Endodermal cell (in vitro differentiated cells): ENCODE data around the gene LRP1. TPM values are rescaled to one million over a fixed set of nuclear protein-coding genes. Genes with fewer than 3 reads are reported as not detected.
A peak's percentile ranks its signal among the peaks of the same experiment; 100 is the strongest.

ENCODE experiments used
- DNase-seq: peaks from one replicate; pipeline ENCODE4 v3.0.0-alpha.2; 2017
- H3K27ac ChIP-seq: 2 replicates; pipeline ENCODE4 v1.5.1; 2013; ENCODE audit warnings: mild to moderate bottlenecking, low read depth, low read length, moderate library complexity
- H3K27me3 ChIP-seq: 2 replicates; pipeline ENCODE4 v1.6.1; 2013; ENCODE audit warnings: mild to moderate bottlenecking, low read length, moderate library complexity; ENCODE audit not compliant: insufficient read depth, control insufficient read depth, poor library complexity, severe bottlenecking
- H3K36me3 ChIP-seq: 2 replicates; pipeline ENCODE4 v1.7.0; 2013; ENCODE audit warnings: mild to moderate bottlenecking, low read length, moderate library complexity; ENCODE audit not compliant: control insufficient read depth, insufficient read depth
- H3K4me1 ChIP-seq: one replicate; pipeline ENCODE4 v1.7.0; 2013; ENCODE audit warnings: low read length; ENCODE audit not compliant: control insufficient read depth, insufficient read depth
- H3K4me3 ChIP-seq: 2 replicates; pipeline ENCODE4 v1.5.1; 2013; ENCODE audit warnings: mild to moderate bottlenecking, low read length, moderate library complexity
- H3K9ac ChIP-seq: 2 replicates; pipeline ENCODE4 v1.6.1; 2013; ENCODE audit warnings: mild to moderate bottlenecking, low read length, moderate library complexity; ENCODE audit not compliant: poor library complexity, severe bottlenecking; ENCODE audit errors: extremely low read depth
- H3K9me3 ChIP-seq: 2 replicates; pipeline ENCODE4 v1.6.1; 2013; ENCODE audit warnings: mild to moderate bottlenecking, low read length, moderate library complexity; ENCODE audit not compliant: control insufficient read depth
- H3K27ac Mint-ChIP-seq: 2 replicates; pipeline ENCODE4 v1.8.0; 2020; ENCODE audit warnings: mixed read lengths
- H3K27me3 Mint-ChIP-seq: 2 replicates; pipeline ENCODE4 v1.8.0; 2021; ENCODE audit warnings: mild to moderate bottlenecking, mixed read lengths; ENCODE audit not compliant: insufficient read depth
- H3K36me3 Mint-ChIP-seq: 2 replicates; pipeline ENCODE4 v1.8.0; 2020; ENCODE audit warnings: low read depth, mixed read lengths
- H3K4me1 Mint-ChIP-seq: 2 replicates; pipeline ENCODE4 v1.8.0; 2020; ENCODE audit warnings: mixed read lengths
- H3K4me3 Mint-ChIP-seq: 2 replicates; pipeline ENCODE4 v1.8.0; 2020; ENCODE audit warnings: mild to moderate bottlenecking, moderate library complexity, mixed read lengths
- H3K9me3 Mint-ChIP-seq: 2 replicates; pipeline ENCODE4 v1.8.0; 2020; ENCODE audit warnings: mild to moderate bottlenecking, mixed read lengths
- whole genome bisulfite sequencing, 2 experiments: methylation state at CpG; one replicate each; pipeline versions ENCODE4 v1.1.5 to v1.1.7; 2013; ENCODE audit warnings: missing lambda C conversion rate in 2 of 2, mixed read lengths in 1 of 2; ENCODE audit not compliant: insufficient coverage in 1 of 2, insufficient read length in 1 of 2; 5-methylcytosine and 5-hydroxymethylcytosine counted together
- total RNA-seq, 2 donors: library from RNA; stranded (reverse); fragmentation: NEBNext Ultra II Directional in 1 of 2; extraction: Animal tissue kit (Norgen Biotek cat#: 25700) in 1 of 2; gene quantifications; 2 replicates in 1 of 2; 3 replicates in 1 of 2; pipeline ENCODE4 v1.2.1, GENCODE V29; 2021
- TF ChIP-seq, protein P1 (sequence below): fragments of 200-600 bp; sonication (generic); conservative IDR thresholded peaks from 2 replicates; pipeline ENCODE4 v1.5.0; 2021; ENCODE audit warnings: antibody characterized with exemption, mild to moderate bottlenecking

Gene LRP1
- total RNA-seq, 2 donors from 2014 or later, result 74.5 to 87.7 TPM

GRCh38 chr12:57088354-57089270 is 39.7 kb upstream of the LRP1 start, which contains the start of gene NAB2:
TSS of gene NAB2 (plus strand) at chr12:57089114. CDS start at chr12:57089272, 158 bp downstream.
- peaks cover 17% of the 10 kb centered on the region for H3K4me1 Mint-ChIP-seq

DNA sequence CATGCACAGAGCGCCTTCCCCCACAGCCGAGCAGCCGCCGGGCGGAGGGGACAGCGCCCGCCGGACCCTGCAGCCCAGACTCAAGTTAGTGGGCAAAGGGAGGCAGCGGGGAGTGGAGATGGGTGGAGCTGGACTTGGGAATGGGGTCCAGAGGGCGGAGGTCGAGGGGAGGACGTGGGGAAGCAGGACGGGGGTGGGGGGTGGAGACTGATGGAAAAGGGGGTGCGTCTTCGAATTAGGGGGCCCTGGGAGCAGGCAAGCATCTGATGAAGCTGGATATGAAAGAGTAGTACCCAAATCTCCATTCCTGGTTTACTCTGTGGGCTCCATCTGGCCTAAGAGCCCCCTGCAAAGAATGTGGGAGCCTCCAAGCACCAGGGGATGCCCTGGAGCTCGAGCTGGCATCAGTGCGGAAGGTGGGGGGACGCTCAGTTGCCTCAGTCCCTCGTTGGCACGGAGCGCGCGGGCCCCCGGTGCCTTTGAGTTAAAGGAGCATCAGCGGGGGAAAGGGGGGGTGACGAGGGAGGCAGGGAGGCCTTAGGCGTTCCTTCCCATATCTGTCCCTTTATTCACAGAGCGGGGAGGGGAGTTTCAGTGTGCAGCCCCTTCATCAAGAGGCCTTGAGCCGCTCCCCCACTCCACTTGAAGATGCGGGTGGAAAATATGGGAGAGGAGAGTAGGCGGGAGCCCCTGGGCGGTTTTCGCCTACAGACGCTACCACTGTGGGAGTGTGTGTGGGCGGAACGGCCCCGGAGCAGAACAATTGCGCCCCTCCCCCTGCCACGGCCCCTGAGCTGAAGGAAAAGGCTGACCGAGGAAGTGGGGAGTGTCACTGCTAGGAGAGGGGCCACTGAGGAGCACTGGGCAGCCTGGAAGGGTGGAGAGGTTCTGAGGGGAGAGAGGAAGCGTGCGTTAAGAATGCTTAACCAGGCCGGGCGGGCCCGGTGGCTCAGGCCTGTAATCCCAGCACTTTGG is 38.7 kb upstream of the LRP1 start:
- TF ChIP-seq, protein P1, sequence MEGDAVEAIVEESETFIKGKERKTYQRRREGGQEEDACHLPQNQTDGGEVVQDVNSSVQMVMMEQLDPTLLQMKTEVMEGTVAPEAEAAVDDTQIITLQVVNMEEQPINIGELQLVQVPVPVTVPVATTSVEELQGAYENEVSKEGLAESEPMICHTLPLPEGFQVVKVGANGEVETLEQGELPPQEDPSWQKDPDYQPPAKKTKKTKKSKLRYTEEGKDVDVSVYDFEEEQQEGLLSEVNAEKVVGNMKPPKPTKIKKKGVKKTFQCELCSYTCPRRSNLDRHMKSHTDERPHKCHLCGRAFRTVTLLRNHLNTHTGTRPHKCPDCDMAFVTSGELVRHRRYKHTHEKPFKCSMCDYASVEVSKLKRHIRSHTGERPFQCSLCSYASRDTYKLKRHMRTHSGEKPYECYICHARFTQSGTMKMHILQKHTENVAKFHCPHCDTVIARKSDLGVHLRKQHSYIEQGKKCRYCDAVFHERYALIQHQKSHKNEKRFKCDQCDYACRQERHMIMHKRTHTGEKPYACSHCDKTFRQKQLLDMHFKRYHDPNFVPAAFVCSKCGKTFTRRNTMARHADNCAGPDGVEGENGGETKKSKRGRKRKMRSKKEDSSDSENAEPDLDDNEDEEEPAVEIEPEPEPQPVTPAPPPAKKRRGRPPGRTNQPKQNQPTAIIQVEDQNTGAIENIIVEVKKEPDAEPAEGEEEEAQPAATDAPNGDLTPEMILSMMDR, result no peak
- Histone ChIP-seq H3K9me3 (no peaks in the 10 kb centered on the region), H3K4me3 (peak overlapping the region; percentile 85), H3K27me3 (no peaks in the 10 kb centered on the region), H3K27ac (peak overlapping the region; percentile 53), H3K4me1 (peaks cover 3% of the 10 kb centered on the region), H3K36me3 (peaks cover 3% of the 10 kb centered on the region), H3K9ac (peak overlapping the region; percentile 34)
- DNase-seq, result peak; percentile 80
- H3K4me3 Mint-ChIP-seq, result peak overlapping the region; percentile 78
- no peak overlapping the region for H3K27ac Mint-ChIP-seq
- no peaks in the 10 kb centered on the region for H3K27me3 Mint-ChIP-seq
- 2 to 4% methylated on average over 6 to 44 of the region's 45 CpGs for WGBS, 2 experiments
- H3K4me1 Mint-ChIP-seq, result peaks cover 20% of the 10 kb centered on the region
- no peaks in the 10 kb centered on the region for H3K9me3 Mint-ChIP-seq
- peaks cover 19% of the 10 kb centered on the region for H3K36me3 Mint-ChIP-seq

More at GRCh38 chr12:57088354-57089270, 39.7 kb upstream of the LRP1 start, which contains the start of gene NAB2:
- TF ChIP-seq, protein P1, result no peak
- DNase-seq, result peak; percentile 99
- WGBS, 2 experiments, result 0 to 1% methylated on average over 7 to 74 of the region's 91 CpGs
- peaks cover 3% of the 10 kb centered on the region for H3K4me1 ChIP-seq
- H3K36me3 ChIP-seq, result no peaks in the 10 kb centered on the region
- peak within 1 kb of the TSS; percentile 98 for H3K27ac ChIP-seq
- Mint-ChIP-seq H3K27ac (peak within 1 kb of the TSS; percentile 96), H3K9me3 (no peaks in the 10 kb centered on the region), H3K4me3 (peak within 1 kb of the TSS; percentile 78), H3K36me3 (peaks cover 17% of the 10 kb centered on the region), H3K27me3 (no peaks in the 10 kb centered on the region)
- peak within 1 kb of the TSS; percentile 85 for H3K4me3 ChIP-seq
- H3K27me3 ChIP-seq, result no peaks in the 10 kb centered on the region
- H3K9ac ChIP-seq, result peak within 1 kb of the TSS; percentile 60
- H3K9me3 ChIP-seq, result no peaks in the 10 kb centered on the region

- no peak for DNase-seq
- Histone ChIP-seq H3K9ac (no peak overlapping the region), H3K27ac (no peak overlapping the region), H3K27me3 (no peaks in the 10 kb centered on the region), H3K36me3 (peaks cover 11% of the 10 kb centered on the region), H3K9me3 (no peaks in the 10 kb centered on the region), H3K4me1 (peaks cover 3% of the 10 kb centered on the region), H3K4me3 (no peak overlapping the region)
- 86 to 100% methylated on average over 4 to 6 of the region's 6 CpGs for WGBS, 2 experiments
- H3K36me3 Mint-ChIP-seq, result peaks cover 19% of the 10 kb centered on the region
- TF ChIP-seq, protein P1, result no peak
- H3K27me3 Mint-ChIP-seq, result no peaks in the 10 kb centered on the region
- no peak overlapping the region for H3K27ac Mint-ChIP-seq
- peaks cover 20% of the 10 kb centered on the region for H3K4me1 Mint-ChIP-seq
- peak overlapping the region; percentile 78 for H3K4me3 Mint-ChIP-seq
- no peaks in the 10 kb centered on the region for H3K9me3 Mint-ChIP-seq
Observed at GRCh38 chr12:57090490-57090889, 37.8 kb upstream of the LRP1 start.
